ENCODE data around the gene RRP15. TPM values are rescaled to one million over a fixed set of nuclear protein-coding genes. Genes with fewer than 3 reads are reported as not detected.

The RRP15 gene
- total RNA-seq, 1 donor from 2014 or later = 50.1 TPM

- no peak overlapping the region for H3K4me3 Mint-ChIP-seq
- intact Hi-C loops (cut with micrococcal nuclease) = no loop called here
- H3K9me3 Mint-ChIP-seq = no peaks in the 10 kb centered on the region
- H3K27ac Mint-ChIP-seq = no peak overlapping the region
- no peaks in the 10 kb centered on the region for H3K36me3 Mint-ChIP-seq (ENCODE audit: low read depth)
- peaks cover 32% of the 10 kb centered on the region for H3K27me3 Mint-ChIP-seq (ENCODE audit: insufficient read depth)
- H3K4me1 Mint-ChIP-seq (ENCODE audit: low read depth) = peaks cover 12% of the 10 kb centered on the region
- no peak for DNase-seq (ENCODE audit: low spot score)
These were observed 89.6 kb downstream of the RRP15 start for GRCh38 chr1:218374401-218375353.

GRCh38 chr1:218376722-218377121 lies 91.6 kb downstream of the RRP15 start:
- intact Hi-C loops (cut with micrococcal nuclease) = loop anchor here (1.0 to 2.0 kb wide), 4 partner anchors 25 to 798 kb away; partner anchors contain the start of genes RRP15 and TGFB2
- DNase-seq (ENCODE audit: low spot score) = no peak
- Mint-ChIP-seq H3K4me1 (ENCODE audit: low read depth) (peaks cover 12% of the 10 kb centered on the region), H3K4me3 (no peak overlapping the region), H3K27me3 (ENCODE audit: insufficient read depth) (peaks cover 29% of the 10 kb centered on the region), H3K27ac (no peak overlapping the region), H3K9me3 (no peaks in the 10 kb centered on the region), H3K36me3 (ENCODE audit: low read depth) (no peaks in the 10 kb centered on the region)

GRCh38 chr1:218377143-218377660 lies 92.1 kb downstream of the RRP15 start:
- Mint-ChIP-seq H3K9me3 (no peaks in the 10 kb centered on the region), H3K27ac (peak overlapping the region; percentile 65), H3K4me1 (ENCODE audit: low read depth) (peaks cover 12% of the 10 kb centered on the region), H3K36me3 (ENCODE audit: low read depth) (no peaks in the 10 kb centered on the region), H3K4me3 (no peak overlapping the region), H3K27me3 (ENCODE audit: insufficient read depth) (peaks cover 27% of the 10 kb centered on the region)
- DNase-seq (ENCODE audit: low spot score) = peak; percentile 16
- intact Hi-C loops (cut with micrococcal nuclease) = loop anchor here (1.0 to 2.0 kb wide), 4 partner anchors 26 to 798 kb away; partner anchors contain the start of genes RRP15 and TGFB2

GRCh38 chr1:218380125-218380977 lies 95.3 kb downstream of the RRP15 start:
- H3K36me3 Mint-ChIP-seq (ENCODE audit: low read depth) = no peaks in the 10 kb centered on the region
- H3K27me3 Mint-ChIP-seq (ENCODE audit: insufficient read depth) = peaks cover 30% of the 10 kb centered on the region
- intact Hi-C loops (cut with micrococcal nuclease) = no loop called here
- DNase-seq (ENCODE audit: low spot score) = no peak
- H3K4me3 Mint-ChIP-seq = no peak overlapping the region
- H3K27ac Mint-ChIP-seq = no peak overlapping the region
- H3K9me3 Mint-ChIP-seq = no peaks in the 10 kb centered on the region
- H3K4me1 Mint-ChIP-seq (ENCODE audit: low read depth) = peaks cover 12% of the 10 kb centered on the region

GRCh38 chr1:218382261-218382660 lies 97.2 kb downstream of the RRP15 start:
- Mint-ChIP-seq H3K4me1 (ENCODE audit: low read depth) (peaks cover 3% of the 10 kb centered on the region), H3K4me3 (no peak overlapping the region), H3K27ac (no peak overlapping the region), H3K36me3 (ENCODE audit: low read depth) (no peaks in the 10 kb centered on the region), H3K9me3 (no peaks in the 10 kb centered on the region), H3K27me3 (ENCODE audit: insufficient read depth) (peaks cover 26% of the 10 kb centered on the region)
- no peak for DNase-seq (ENCODE audit: low spot score)
- intact Hi-C loops (cut with micrococcal nuclease) = no loop called here

- H3K27ac Mint-ChIP-seq = no peak overlapping the region
- no peak overlapping the region for H3K4me3 Mint-ChIP-seq
- H3K36me3 Mint-ChIP-seq (ENCODE audit: low read depth) = no peaks in the 10 kb centered on the region
- no peaks in the 10 kb centered on the region for H3K9me3 Mint-ChIP-seq
- no peak for DNase-seq (ENCODE audit: low spot score)
- H3K27me3 Mint-ChIP-seq (ENCODE audit: insufficient read depth) = peaks cover 29% of the 10 kb centered on the region
- intact Hi-C loops (cut with micrococcal nuclease) = no loop called here
- no peaks in the 10 kb centered on the region for H3K4me1 Mint-ChIP-seq (ENCODE audit: low read depth)
These were observed 98.0 kb downstream of the RRP15 start for GRCh38 chr1:218383051-218383450.

- no peak for DNase-seq (ENCODE audit: low spot score)
- no peaks in the 10 kb centered on the region for H3K36me3 Mint-ChIP-seq (ENCODE audit: low read depth)
- H3K27me3 Mint-ChIP-seq (ENCODE audit: insufficient read depth) = peaks cover 26% of the 10 kb centered on the region
- intact Hi-C loops (cut with micrococcal nuclease) = no loop called here
- no peak overlapping the region for H3K4me3 Mint-ChIP-seq
- no peaks in the 10 kb centered on the region for H3K9me3 Mint-ChIP-seq
- H3K27ac Mint-ChIP-seq = no peak overlapping the region
- no peaks in the 10 kb centered on the region for H3K4me1 Mint-ChIP-seq (ENCODE audit: low read depth)
These were observed 98.6 kb downstream of the RRP15 start for GRCh38 chr1:218383681-218384080.

GRCh38 chr1:218384581-218384993 lies 99.5 kb downstream of the RRP15 start:
- Mint-ChIP-seq H3K36me3 (ENCODE audit: low read depth) (no peaks in the 10 kb centered on the region), H3K27me3 (ENCODE audit: insufficient read depth) (peaks cover 25% of the 10 kb centered on the region)
- DNase-seq (ENCODE audit: low spot score) = no peak

More at GRCh38 chr1:218384581-218384993, 99.5 kb downstream of the RRP15 start:
- H3K27ac Mint-ChIP-seq = no peak overlapping the region
- no peaks in the 10 kb centered on the region for H3K4me1 Mint-ChIP-seq (ENCODE audit: low read depth)
- H3K4me3 Mint-ChIP-seq = no peak overlapping the region
- intact Hi-C loops (cut with micrococcal nuclease) = no loop called here
- no peaks in the 10 kb centered on the region for H3K9me3 Mint-ChIP-seq

Other genes starting within 250 kb of the RRP15 start
- gene TGFB2, start 60.0 kb downstream of the RRP15 start, total RNA-seq = 0.07 TPM in 1 of 2 replicates, not detected in the other

Data from activated T-helper 1 cell treated with anti-CD3 and anti-CD28 coated beads, Interleukin-12 subunit alpha, Interleukin-12 subunit beta, Interleukin-2, Interleukin-4 antibody, amounts not matched to agents 30 ng/mL and 10 ng/mL and 1 ng/mL, durations not matched to agents 14 hours and 24 hours and 36 hours (primary cell).